WTC11 (cell line): Measurements from ENCODE around the gene GORAB. TPM values are rescaled to one million over a fixed set of nuclear protein-coding genes. Genes with fewer than 3 reads are reported as not detected.

Source experiments
- ATAC-seq: fragments of 200-7000 bp; cut with Tn5 transposase; 2 replicates; pipeline ENCODE4 v1.10.0; 2021; ENCODE audit warnings: mild to moderate bottlenecking, moderate library complexity
- CTCF ChIA-PET: fragments of 300-600 bp; sonication (Branson Sonifier 250); formaldehyde crosslinking; loops from one replicate; lab custom pipeline; 2021; ENCODE audit warnings: antibody characterized with exemption; lab: Charles Lee
- POLR2A ChIA-PET: fragments of 350-600 bp; sonication (Branson Sonifier 250); formaldehyde crosslinking; loops from one replicate; lab custom pipeline; 2021; ENCODE audit warnings: antibody characterized with exemption; lab: Charles Lee
- DNase-seq: peaks from one replicate; pipeline ENCODE4 v3.0.0; 2021; ENCODE audit warnings: low spot score
- H3K27ac Mint-ChIP-seq: 2 replicates; pipeline ENCODE4 v1.8.0; 2021; ENCODE audit warnings: mixed read lengths
- H3K27me3 Mint-ChIP-seq: 2 replicates; pipeline ENCODE4 v1.8.0; 2021; ENCODE audit warnings: low read depth, mild to moderate bottlenecking, moderate library complexity, mixed read lengths
- H3K36me3 Mint-ChIP-seq: 2 replicates; pipeline ENCODE4 v1.8.0; 2021; ENCODE audit warnings: mixed read lengths
- H3K4me1 Mint-ChIP-seq: 2 replicates; pipeline ENCODE4 v1.8.0; 2022; ENCODE audit warnings: mixed read lengths
- H3K4me3 Mint-ChIP-seq: 2 replicates; pipeline ENCODE4 v1.8.0; 2021; ENCODE audit warnings: mild to moderate bottlenecking, moderate library complexity, mixed read lengths
- H3K9me3 Mint-ChIP-seq: 2 replicates; pipeline ENCODE4 v1.8.0; 2021; ENCODE audit warnings: mixed read lengths
- ARID4B ChIP-seq: sonication (generic); formaldehyde crosslinking; IDR thresholded peaks from 2 replicates; pipeline ENCODE4 v1.8.0; 2023; ENCODE audit warnings: missing genetic modification reagents, mild to moderate bottlenecking, borderline replicate concordance
- ATF3 ChIP-seq: sonication (generic); formaldehyde crosslinking; conservative IDR thresholded peaks from 2 replicates; pipeline ENCODE4 v1.8.1; 2022; ENCODE audit warnings: mild to moderate bottlenecking, missing genetic modification reagents
- CDX4 ChIP-seq: fragments of 250-450 bp; sonication (Bioruptor Pico); IDR thresholded peaks from 2 replicates; pipeline ENCODE4 v1.9.0; 2021; ENCODE audit warnings: moderate library complexity, mild to moderate bottlenecking, inconsistent platforms, borderline replicate concordance
- E2F1 ChIP-seq: sonication (generic); formaldehyde crosslinking; IDR thresholded peaks from 2 replicates; pipeline ENCODE4 v1.8.0; 2022; ENCODE audit warnings: mild to moderate bottlenecking, missing genetic modification reagents
- ELF4 ChIP-seq: sonication (generic); formaldehyde crosslinking; IDR thresholded peaks from 2 replicates; pipeline ENCODE4 v1.8.1; 2022; ENCODE audit warnings: low read depth, mild to moderate bottlenecking, moderate library complexity, missing genetic modification reagents
- ERG ChIP-seq: fragments of 250-450 bp; sonication (Bioruptor Pico); IDR thresholded peaks from 2 replicates; pipeline ENCODE4 v1.8.0; 2021; ENCODE audit warnings: mild to moderate bottlenecking
- ETV6 ChIP-seq: sonication (generic); formaldehyde crosslinking; IDR thresholded peaks from 2 replicates; pipeline ENCODE4 v1.8.1; 2022; ENCODE audit warnings: mild to moderate bottlenecking, missing genetic modification reagents
- FOXJ3 ChIP-seq: sonication (generic); formaldehyde crosslinking; IDR thresholded peaks from 2 replicates; pipeline ENCODE4 v1.9.0; 2021; ENCODE audit warnings: missing genetic modification reagents, mild to moderate bottlenecking, borderline replicate concordance
- GRHL2 ChIP-seq: fragments of 250-450 bp; sonication (Bioruptor Pico); IDR thresholded peaks from 2 replicates; pipeline ENCODE4 v1.8.0; 2022; ENCODE audit warnings: mild to moderate bottlenecking, moderate library complexity; ENCODE audit not compliant: insufficient replicate concordance, severe bottlenecking
- HMGA2 ChIP-seq: fragments of 250-450 bp; sonication (Bioruptor Pico); IDR thresholded peaks from 2 replicates; pipeline ENCODE4 v1.4.0; 2021; ENCODE audit warnings: mild to moderate bottlenecking, moderate library complexity
- HMGXB4 ChIP-seq: sonication (generic); formaldehyde crosslinking; IDR thresholded peaks from 2 replicates; pipeline ENCODE4 v1.8.1; 2023; ENCODE audit warnings: mild to moderate bottlenecking, moderate library complexity, missing genetic modification reagents
- IRF1 ChIP-seq: sonication (generic); formaldehyde crosslinking; IDR thresholded peaks from 2 replicates; pipeline ENCODE4 v1.8.0; 2023; ENCODE audit warnings: missing genetic modification reagents
- NFATC4 ChIP-seq: fragments of 250-450 bp; sonication (Bioruptor Pico); IDR thresholded peaks from 2 replicates; pipeline ENCODE4 v1.9.0; 2021; ENCODE audit warnings: mild to moderate bottlenecking
- PRRX2 ChIP-seq: fragments of 250-450 bp; sonication (Bioruptor Pico); IDR thresholded peaks from 2 replicates; pipeline ENCODE4 v1.8.0; 2021; ENCODE audit warnings: mild to moderate bottlenecking
- RELA ChIP-seq: sonication (generic); formaldehyde crosslinking; IDR thresholded peaks from 2 replicates; pipeline ENCODE4 v1.8.1; 2022; ENCODE audit warnings: missing genetic modification reagents, mild to moderate bottlenecking, borderline replicate concordance
- ZMAT4 ChIP-seq: fragments of 250-450 bp; sonication (Bioruptor Pico); IDR thresholded peaks from 2 replicates; pipeline ENCODE4 v1.9.0; 2021; ENCODE audit warnings: mild to moderate bottlenecking
- ZNF219 ChIP-seq: sonication (generic); formaldehyde crosslinking; IDR thresholded peaks from 2 replicates; pipeline ENCODE4 v1.8.0; 2023; ENCODE audit warnings: missing genetic modification reagents, mild to moderate bottlenecking, borderline replicate concordance
- ZNF263 ChIP-seq: sonication (generic); formaldehyde crosslinking; IDR thresholded peaks from 2 replicates; pipeline ENCODE4 v1.8.1; 2022; ENCODE audit warnings: low read depth, mild to moderate bottlenecking, moderate library complexity, missing genetic modification reagents
- ZNF416 ChIP-seq: fragments of 250-450 bp; sonication (Bioruptor Pico); IDR thresholded peaks from 2 replicates; pipeline ENCODE4 v1.9.0; 2021; ENCODE audit warnings: mild to moderate bottlenecking, inconsistent platforms
- total RNA-seq: library from RNA; stranded (reverse); gene quantifications from 3 replicates; pipeline ENCODE4 v1.2.3, GENCODE V29; 2021

Gene GORAB
- total RNA-seq, 1 experiment from 2014 or later, result 9.1 TPM

GRCh38 chr1:170560681-170561285 is 28.8 kb downstream of the GORAB start:
- H3K4me3 Mint-ChIP-seq, result no peak overlapping the region
- POLR2A ChIA-PET, result no interaction called here
- peaks cover 5% of the 10 kb centered on the region; the same call in 1 of the 2 replicates for H3K9me3 Mint-ChIP-seq
- H3K36me3 Mint-ChIP-seq, result no peaks in the 10 kb centered on the region
- DNase-seq, result no peak
- no peak for ATAC-seq
- peaks cover 31% of the 10 kb centered on the region for H3K4me1 Mint-ChIP-seq
- H3K27ac Mint-ChIP-seq, result no peak overlapping the region
- CTCF ChIA-PET, result no interaction called here
- no peaks in the 10 kb centered on the region for H3K27me3 Mint-ChIP-seq
- TF ChIP-seq ETV6, result no peak
- no peak for TF ChIP-seq FOXJ3
- no peak for TF ChIP-seq ZMAT4
- no peak for TF ChIP-seq RELA
- no peak for TF ChIP-seq HMGXB4 (CRISPR knock-in tag)
- no peak for TF ChIP-seq E2F1 (CRISPR knock-in tag)
- TF ChIP-seq ATF3, result no peak
- TF ChIP-seq ELF4 (CRISPR knock-in tag), result no peak
- no peak for TF ChIP-seq PRRX2 (CRISPR knock-in tag)
- no peak for TF ChIP-seq ERG (CRISPR knock-in tag)
- TF ChIP-seq IRF1 (CRISPR knock-in tag), result no peak
- TF ChIP-seq CDX4 (CRISPR knock-in tag), result no peak
- no peak for TF ChIP-seq ZNF263 (CRISPR knock-in tag)
- TF ChIP-seq ZNF416 (CRISPR knock-in tag), result no peak
- TF ChIP-seq ZNF219, result no peak
- no peak for TF ChIP-seq NFATC4 (CRISPR knock-in tag)

- H3K27ac Mint-ChIP-seq, result peak overlapping the region; percentile 66
- DNase-seq, result peak; percentile 14
- no peaks in the 10 kb centered on the region for H3K27me3 Mint-ChIP-seq
Measured at GRCh38 chr1:170562646-170563338, 30.8 kb downstream of the GORAB start.

More at GRCh38 chr1:170562646-170563338, 30.8 kb downstream of the GORAB start:
- peak; percentile 83 for ATAC-seq
- H3K9me3 Mint-ChIP-seq, result peaks cover 5% of the 10 kb centered on the region; the same call in 1 of the 2 replicates
- peaks cover 31% of the 10 kb centered on the region for H3K4me1 Mint-ChIP-seq
- TF ChIP-seq GRHL2 (no peak), ARID4B (no peak), ZNF263 (CRISPR knock-in tag) (no peak), ELF4 (CRISPR knock-in tag) (no peak), HMGA2 (CRISPR knock-in tag) (no peak), ZMAT4 (no peak), ETV6 (no peak)
- peak overlapping the region; percentile 37 for H3K4me3 Mint-ChIP-seq
- CTCF ChIA-PET, result no interaction called here
- POLR2A ChIA-PET, result interaction anchor here (0.6 kb wide), 1 partner anchor 334 kb away, joined by 3 read pairs; no protein-coding TSS in a partner anchor
- no peaks in the 10 kb centered on the region for H3K36me3 Mint-ChIP-seq
